Adipose tissue (tissue), 3 donors: ENCODE measurements around the gene B3GNT2. TPM values are rescaled to one million over a fixed set of nuclear protein-coding genes. Genes with fewer than 3 reads are reported as not detected.
"Not testable (repeated sequence)": the region's sequence is repeated elsewhere in the genome, so short reads cannot be mapped to it uniquely, and the experiment has no call there.

Source experiments
- H3K27ac ChIP-seq: one replicate; pipeline ENCODE4 v1.5.1; 2013; ENCODE audit warnings: low read depth, low read length
- WGBS, 3 donors: extraction: QIAGEN DNeasy Blood & Tissue Kit; methylation state at CpG; one replicate each; pipeline ENCODE4 v1.1.7; 2013; 5-methylcytosine and 5-hydroxymethylcytosine counted together
- polyA plus RNA-seq, 3 donors: library from polyadenylated mRNA; stranded (reverse); fragments of 200-250 nt; gene quantifications; one replicate each; pipeline ENCODE4 v1.2.3, GENCODE V29; 2013
- donor health status: healthy with polysubstance abuse.
- donor health status: Bipolar disorder and iron deficiency.
- donor health status: healthy.

The B3GNT2 gene
- polyA plus RNA-seq, 3 donors, result 6.9 to 10.3 (median 9.4) TPM

DNA sequence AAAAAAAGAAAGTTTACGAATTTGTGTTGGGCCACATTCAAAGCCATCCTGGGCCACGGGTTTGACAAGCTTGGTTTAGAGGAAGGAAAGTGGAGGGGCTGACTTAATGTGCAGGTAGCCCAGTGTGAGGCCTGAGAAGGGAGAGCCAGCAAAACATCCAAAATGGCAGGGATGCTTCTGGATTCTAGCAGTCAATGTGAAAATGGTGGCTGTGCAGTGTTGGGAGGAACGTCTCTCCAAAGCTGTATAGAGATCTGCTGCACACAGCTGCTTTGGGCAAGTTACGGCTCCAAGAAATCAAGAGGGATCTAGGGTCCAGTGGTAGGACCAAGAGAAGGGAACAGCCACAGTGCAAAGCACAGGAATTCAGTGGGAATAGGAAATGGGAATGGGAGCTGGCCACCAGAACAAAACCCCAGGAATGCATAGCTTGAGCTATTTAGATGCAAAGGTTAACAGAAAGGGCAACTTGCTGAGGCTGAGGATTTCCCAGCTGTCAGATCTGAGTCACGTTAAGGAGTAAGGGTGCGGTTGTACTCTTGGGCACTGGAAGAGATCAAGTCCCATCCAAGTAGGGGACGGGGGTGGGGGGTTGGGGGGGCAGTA lies 70.6 kb downstream of the B3GNT2 start:
- H3K27ac ChIP-seq, result no peak overlapping the region
- WGBS, 3 donors, result 72 to 77% (median 74%) methylated on average over 7 of the region's 7 CpGs

DNA sequence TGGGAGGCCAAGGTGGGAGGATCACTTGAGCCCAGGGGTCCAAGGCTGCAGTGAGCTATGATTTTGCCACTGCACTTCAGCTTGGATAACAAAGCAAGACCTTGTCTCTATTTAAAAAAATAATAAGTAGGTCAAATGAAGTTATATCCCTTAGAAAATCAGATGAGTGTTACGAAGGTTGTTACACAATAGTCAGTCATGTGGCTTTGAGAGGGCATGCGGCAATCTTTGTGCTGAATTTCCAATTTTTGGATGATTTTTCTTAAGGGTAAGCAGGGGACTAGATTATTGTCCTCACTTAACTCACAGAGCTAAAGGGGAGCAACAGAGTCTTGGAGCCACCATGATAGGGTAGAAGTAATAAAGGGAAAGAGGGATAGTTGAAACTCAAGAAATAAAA lies 71.8 kb downstream of the B3GNT2 start:
- 39 to 91% (median 44%) methylated on average over 2 of the region's 2 CpGs for WGBS, 3 donors
- H3K27ac ChIP-seq, result no peak overlapping the region

GRCh38 chr2:62268681-62269188 lies 72.8 kb downstream of the B3GNT2 start:
- whole genome bisulfite sequencing, 3 donors, result 55 to 79% (median 67%) methylated on average over 4 of the region's 4 CpGs
- H3K27ac ChIP-seq, result not testable (repeated sequence)

DNA sequence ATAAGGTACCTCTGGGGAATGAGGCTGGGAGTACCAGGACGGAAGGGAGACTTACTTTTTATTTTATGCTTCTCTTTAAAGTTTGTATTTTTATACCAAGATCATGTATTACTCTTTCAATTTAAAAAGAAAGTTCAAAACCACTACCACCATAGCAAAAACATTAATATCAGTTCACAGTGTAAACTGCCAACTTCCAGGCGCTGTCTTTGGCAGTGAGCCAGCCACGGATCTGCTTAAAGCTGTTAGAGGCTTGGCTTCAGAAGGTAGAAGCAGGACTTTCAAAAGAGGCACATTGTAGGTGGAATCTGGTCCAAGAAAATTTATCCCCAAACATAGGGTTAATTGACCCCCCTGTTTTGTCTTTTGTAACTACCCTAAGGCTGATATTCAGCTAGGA lies 74.8 kb downstream of the B3GNT2 start:
- no peak overlapping the region for H3K27ac ChIP-seq
- WGBS, 3 donors, result 7 to 20% (median 18%) methylated on average over 3 of the region's 3 CpGs
